OCI-LY3 (cell line): ENCODE data around the gene WWOX.

Experiments used
- CTCF ChIP-seq: fragments of 200-600, 300-600 bp; sonication (generic); IDR thresholded peaks from 2 replicates; pipeline ENCODE4 v1.5.1; 2014; ENCODE audit warnings: antibody characterized with exemption, low read length, low read depth
- EZH2phosphoT487 ChIP-seq: fragments of 200-600 bp; shearing (Covaris generic); IDR thresholded peaks from 2 replicates; pipeline ENCODE4 v1.6.1; 2018; ENCODE audit warnings: antibody characterized with exemption, mixed run types, low read depth

GRCh38 chr16:78240459-78241222, 141.2 kb downstream of the WWOX start:
- TF ChIP-seq CTCF (no peak), EZH2phosphoT487 (no peak)
